Upper lobe of left lung (tissue), 4 donors: ENCODE data around the gene TNK2.

Experiments
- CTCF ChIP-seq, 6 experiments: fragments of 450-650 bp in 4 of 6; fragments of 200-600 bp in 2 of 6; sonication (generic) in 2 of 6; IDR thresholded peaks; one replicate each; pipeline ENCODE4 v1.5.1; 2016 to 2019; ENCODE audit warnings: antibody characterized with exemption in 6 of 6
- EP300 ChIP-seq, 4 donors: sonication (generic); formaldehyde crosslinking; IDR thresholded peaks; one replicate each; pipeline ENCODE4 v1.5.1; 2017; ENCODE audit warnings: antibody characterized with exemption in 4 of 4, control low read depth in 2 of 4
- POLR2A ChIP-seq, 4 donors: fragments of 450-650 bp; IDR thresholded peaks; one replicate each; pipeline ENCODE4 v1.5.1; 2016 to 2017; ENCODE audit warnings: antibody characterized with exemption in 4 of 4, mild to moderate bottlenecking in 2 of 4
- POLR2AphosphoS5 ChIP-seq, 2 donors: sonication (generic); formaldehyde crosslinking; IDR thresholded peaks; one replicate each; pipeline ENCODE4 v1.5.1; 2017; ENCODE audit warnings: antibody characterized with exemption in 2 of 2

- TF ChIP-seq CTCF (IDR thresholded peaks at IDR 0.05) (peak; percentile 92 to 95 (median 95)), POLR2A (IDR thresholded peaks at IDR 0.05) (no peak), EP300 (IDR thresholded peaks at IDR 0.05) (no peak), POLR2AphosphoS5 (IDR thresholded peaks at IDR 0.05) (peak; percentile 37 to 47)
Measured at GRCh38 chr3:195914648-195915473, 6.5 kb upstream of the TNK2 start.
